Activated T-cell treated with anti-CD3 and anti-CD28 coated beads, Interleukin-2, amount 50 U/mL, for 48 hours (primary cell): ENCODE data around the gene PAX5.
"Not testable (repeated sequence)": the region's sequence is repeated elsewhere in the genome, so short reads cannot be mapped to it uniquely, and the experiment has no call there.

Source experiments
- DNase-seq, 2 experiments: peaks; one replicate each; pipeline ENCODE4 v3.0.0-alpha.2; 2020

The PAX5 gene

GRCh38 chr9:36873247-36873875, 160.7 kb downstream of the PAX5 start:
- peak; percentile 80 to 82 for DNase-seq

DNA sequence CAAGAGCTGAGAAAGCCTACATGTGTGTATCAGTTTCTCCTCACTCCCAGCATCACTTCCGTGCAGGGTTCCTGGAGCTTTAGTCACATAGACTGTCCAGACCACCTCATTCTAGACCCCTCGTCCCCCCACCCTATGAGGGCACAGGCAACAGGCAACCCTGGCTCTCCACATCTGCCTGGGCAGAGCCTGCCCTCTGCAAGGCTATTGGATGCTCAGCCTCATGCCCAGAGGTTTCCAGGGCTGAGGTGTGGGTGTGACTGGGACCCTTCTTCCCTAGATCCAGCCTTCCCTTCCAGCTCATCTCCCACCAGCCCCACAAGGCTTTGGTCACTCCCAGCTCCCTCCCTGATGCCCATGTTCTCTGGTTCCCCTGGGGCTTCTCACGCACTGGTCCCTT, 161.4 kb downstream of the PAX5 start:
- no peak for DNase-seq

DNA sequence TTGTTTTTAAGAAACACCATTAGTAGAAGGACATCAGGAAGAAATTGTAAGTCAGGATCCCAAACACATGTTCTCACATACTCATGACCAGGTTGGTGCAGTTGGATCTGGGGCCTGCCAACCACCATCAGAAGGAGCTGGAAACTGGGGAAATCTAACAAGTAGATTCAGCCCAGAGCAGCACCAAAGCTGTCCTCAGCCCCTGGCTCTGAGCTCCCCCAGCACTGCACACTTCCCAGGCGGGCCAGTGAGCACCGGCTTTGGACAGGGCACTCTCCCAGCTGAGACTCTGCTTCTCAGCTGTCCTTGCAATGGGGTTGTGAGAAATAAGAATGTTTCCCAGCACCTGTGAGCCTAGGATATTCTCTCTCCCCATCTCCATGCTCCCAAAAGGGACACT, 162.5 kb downstream of the PAX5 start:
- no peak for DNase-seq

DNA sequence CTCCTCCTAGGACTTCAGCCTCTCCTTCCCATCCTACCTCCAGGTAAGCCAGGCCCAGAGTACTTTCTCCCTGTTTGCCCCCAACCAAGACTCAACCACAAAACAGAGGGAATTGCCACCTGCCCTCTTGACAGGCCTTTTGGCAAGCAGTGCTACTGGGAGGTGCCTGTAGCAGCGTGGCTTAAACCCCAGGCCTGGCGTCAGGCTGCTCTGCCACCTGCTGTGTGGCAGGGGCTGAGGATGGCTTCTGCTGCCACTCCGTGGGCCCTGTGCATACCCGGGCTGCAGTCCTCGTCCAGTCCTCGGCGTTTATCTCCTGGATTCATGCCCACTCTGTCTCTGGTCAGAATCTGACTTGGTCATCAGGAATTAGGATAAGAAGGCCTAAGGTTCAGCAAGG, 163.1 kb downstream of the PAX5 start:
- DNase-seq = no peak

- DNase-seq = not testable (repeated sequence)
Observed at GRCh38 chr9:36869605-36870004, 164.5 kb downstream of the PAX5 start.

DNA sequence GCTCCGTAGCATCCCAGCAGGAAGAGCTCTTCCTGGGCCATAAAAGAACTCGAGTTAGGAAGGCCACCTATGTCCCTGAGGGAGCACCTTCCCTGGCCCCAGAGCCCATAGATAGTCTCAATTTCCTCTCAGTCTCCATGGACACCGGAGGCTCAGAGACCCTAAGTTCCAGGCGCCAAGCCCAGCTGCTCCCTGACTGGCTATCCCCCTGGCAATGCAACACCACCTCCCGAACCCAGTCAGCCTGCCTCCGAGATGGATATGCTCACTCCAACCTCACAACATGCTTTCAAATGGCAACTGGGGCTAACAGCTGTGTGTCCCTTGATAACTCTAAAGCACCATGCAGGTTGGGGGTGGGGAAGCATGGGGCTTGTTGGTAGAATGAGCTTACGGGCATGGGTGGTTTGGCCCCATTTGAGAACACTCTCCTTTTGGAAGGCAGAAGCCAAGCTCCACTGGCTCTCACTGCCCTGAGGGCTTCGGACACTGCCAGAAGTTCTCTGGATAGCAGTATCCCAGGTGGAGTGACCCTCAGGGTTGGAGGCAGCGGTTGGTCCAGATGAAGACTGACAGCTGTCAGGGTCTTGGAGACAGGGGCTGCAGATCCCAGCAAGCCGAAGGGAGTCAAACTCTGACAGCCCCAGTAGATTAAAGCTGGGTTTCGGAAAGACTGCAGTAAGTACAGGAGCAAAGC, 165.3 kb downstream of the PAX5 start:
- no peak for DNase-seq

DNA sequence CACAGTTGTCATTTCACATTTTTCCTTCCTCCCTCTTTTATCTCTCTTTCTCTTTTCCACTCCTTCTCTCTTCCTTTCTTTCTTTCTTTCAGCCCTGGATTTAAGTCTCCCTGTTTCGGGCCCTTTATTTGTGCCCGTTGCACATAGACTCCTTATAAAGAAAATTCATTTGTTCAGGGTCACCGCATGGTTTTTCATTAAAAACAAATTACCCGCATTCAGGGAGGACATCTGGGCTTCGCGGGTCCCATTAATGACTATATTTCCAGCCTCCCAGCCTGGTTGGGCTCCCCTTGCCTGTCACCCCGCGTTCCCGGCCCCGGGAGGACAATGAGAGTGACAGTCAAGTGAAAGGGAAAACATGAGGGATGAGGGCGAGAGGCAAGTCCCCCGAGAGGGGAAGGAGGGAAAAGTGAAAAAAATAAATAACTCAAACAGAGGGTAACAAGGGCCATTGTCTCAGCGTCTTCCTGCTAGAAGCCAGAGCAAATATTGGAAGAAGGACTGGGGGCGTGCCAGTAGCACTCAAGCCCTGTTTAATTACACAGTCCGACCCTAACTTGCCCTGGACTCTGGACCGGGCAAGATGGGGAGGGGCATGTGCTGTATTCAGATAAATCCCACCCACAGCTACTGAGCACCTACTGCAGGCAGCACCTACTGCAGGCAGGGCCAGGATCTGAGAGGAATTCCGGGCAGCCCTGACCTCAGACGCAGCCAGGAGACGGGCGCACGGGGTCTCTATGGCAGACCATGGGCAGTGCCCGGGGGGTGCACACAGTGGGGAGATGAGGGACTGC, 166.2 kb downstream of the PAX5 start:
- no peak for DNase-seq

DNA sequence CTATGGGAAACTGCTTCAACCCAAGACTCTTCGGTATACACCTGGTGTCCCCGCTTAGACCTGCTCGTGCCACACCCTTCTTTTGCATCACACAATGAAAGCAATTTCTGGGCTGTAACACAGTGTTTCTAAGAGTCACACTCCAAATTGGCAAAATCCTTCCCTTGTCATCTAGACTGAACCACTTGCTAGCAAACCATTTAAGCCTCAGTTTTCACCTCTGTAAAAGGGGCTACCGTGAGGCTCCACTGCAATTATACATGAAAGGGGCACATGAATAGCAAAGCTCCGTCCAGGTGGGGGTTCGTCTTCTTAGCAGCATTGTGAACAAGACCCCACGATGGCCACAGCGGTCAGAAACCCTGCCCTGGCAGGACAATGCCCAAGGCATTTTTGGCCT, 166.8 kb downstream of the PAX5 start:
- DNase-seq = no peak

DNA sequence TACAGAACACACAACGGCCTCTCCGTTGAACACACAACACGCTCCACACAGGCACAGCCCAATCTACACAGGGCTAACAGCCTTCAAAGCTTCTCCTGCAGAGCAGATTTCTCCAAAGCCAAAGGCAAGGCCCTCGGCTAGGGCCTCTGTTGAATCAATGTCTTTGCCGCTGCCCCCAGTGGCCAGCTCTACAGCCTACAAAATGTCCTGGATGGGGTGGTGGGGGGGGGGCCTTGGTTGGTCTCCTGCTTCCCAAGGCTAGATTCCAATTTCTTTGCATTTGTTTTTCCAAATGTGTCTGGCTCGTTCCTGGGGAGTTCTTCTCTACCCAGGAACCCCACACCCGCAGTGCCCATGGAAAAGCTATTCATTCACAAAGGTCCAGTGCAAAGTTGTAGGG, 167.2 kb downstream of the PAX5 start:
- DNase-seq = no peak

- DNase-seq = no peak
Observed at GRCh38 chr9:36865731-36866635, 168.1 kb downstream of the PAX5 start.

- DNase-seq = no peak
Observed at GRCh38 chr9:36864491-36865410, 169.3 kb downstream of the PAX5 start.

GRCh38 chr9:36862206-36863145, 171.6 kb downstream of the PAX5 start:
- peak in 1 of 2 experiments; percentile 31 for DNase-seq

GRCh38 chr9:36861528-36862205, 172.4 kb downstream of the PAX5 start:
- DNase-seq = no peak

GRCh38 chr9:36858805-36859375, 175.2 kb downstream of the PAX5 start:
- DNase-seq = no peak

- peak; percentile 56 to 63 for DNase-seq
Observed at GRCh38 chr9:36855448-36856315, 178.4 kb downstream of the PAX5 start.

DNA sequence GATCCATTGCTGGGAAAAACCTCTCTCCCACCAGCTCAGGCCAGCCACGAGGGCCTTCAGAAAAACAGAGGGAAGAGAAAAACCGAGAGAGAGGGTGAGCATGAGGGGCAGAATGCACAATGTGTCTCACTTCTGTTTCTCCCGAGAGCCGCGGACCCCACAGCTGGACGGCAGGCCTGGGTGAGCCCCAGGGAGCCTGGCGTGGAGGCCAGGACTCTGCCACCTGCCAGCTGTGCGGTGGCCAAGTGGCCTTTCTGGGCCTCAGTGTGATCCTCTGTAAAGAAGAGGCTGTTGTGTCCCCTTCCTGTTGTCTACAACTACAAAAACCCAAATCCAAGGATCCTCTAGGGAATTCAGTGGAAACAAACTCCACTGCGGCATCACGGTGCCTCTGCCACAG, 179.3 kb downstream of the PAX5 start:
- DNase-seq = no peak

GRCh38 chr9:36854034-36854433, 180.0 kb downstream of the PAX5 start:
- DNase-seq = no peak

- DNase-seq = no peak
Observed at GRCh38 chr9:36853233-36853632, 180.8 kb downstream of the PAX5 start.

- DNase-seq = no peak
Observed at GRCh38 chr9:36849943-36850342, 184.1 kb downstream of the PAX5 start.
